ENCODE measurements around the gene TTC17.
"Not testable (repeated sequence)": the region's sequence is repeated elsewhere in the genome, so short reads cannot be mapped to it uniquely, and the experiment has no call there.

Gene TTC17

GRCh38 chr11:43401811-43402210 is 43.1 kb downstream of the TTC17 start:
- not testable (repeated sequence) for H3K27ac Mint-ChIP-seq, H3K4me3 Mint-ChIP-seq, H3K9me3 Mint-ChIP-seq, H3K27me3 Mint-ChIP-seq
- peaks cover 50% of the 10 kb centered on the region for H3K4me1 Mint-ChIP-seq (ENCODE audit: low read depth)
- H3K36me3 Mint-ChIP-seq (ENCODE audit: low read depth) = peaks cover 82% of the 10 kb centered on the region

GRCh38 chr11:43403357-43404231 is 44.9 kb downstream of the TTC17 start:
- Mint-ChIP-seq H3K4me1 (ENCODE audit: low read depth) (peaks cover 33% of the 10 kb centered on the region), H3K36me3 (ENCODE audit: low read depth) (peaks cover 79% of the 10 kb centered on the region), H3K27me3 (no peaks in the 10 kb centered on the region), H3K4me3 (no peak overlapping the region), H3K9me3 (no peaks in the 10 kb centered on the region), H3K27ac (peak overlapping the region; percentile 55)

- H3K36me3 Mint-ChIP-seq (ENCODE audit: low read depth) = peaks cover 79% of the 10 kb centered on the region
- H3K4me1 Mint-ChIP-seq (ENCODE audit: low read depth) = peaks cover 27% of the 10 kb centered on the region
- H3K9me3 Mint-ChIP-seq = no peaks in the 10 kb centered on the region
- H3K4me3 Mint-ChIP-seq = no peak overlapping the region
- H3K27me3 Mint-ChIP-seq = no peaks in the 10 kb centered on the region
- no peak overlapping the region for H3K27ac Mint-ChIP-seq
Measured at GRCh38 chr11:43404406-43404805, 45.7 kb downstream of the TTC17 start.

DNA sequence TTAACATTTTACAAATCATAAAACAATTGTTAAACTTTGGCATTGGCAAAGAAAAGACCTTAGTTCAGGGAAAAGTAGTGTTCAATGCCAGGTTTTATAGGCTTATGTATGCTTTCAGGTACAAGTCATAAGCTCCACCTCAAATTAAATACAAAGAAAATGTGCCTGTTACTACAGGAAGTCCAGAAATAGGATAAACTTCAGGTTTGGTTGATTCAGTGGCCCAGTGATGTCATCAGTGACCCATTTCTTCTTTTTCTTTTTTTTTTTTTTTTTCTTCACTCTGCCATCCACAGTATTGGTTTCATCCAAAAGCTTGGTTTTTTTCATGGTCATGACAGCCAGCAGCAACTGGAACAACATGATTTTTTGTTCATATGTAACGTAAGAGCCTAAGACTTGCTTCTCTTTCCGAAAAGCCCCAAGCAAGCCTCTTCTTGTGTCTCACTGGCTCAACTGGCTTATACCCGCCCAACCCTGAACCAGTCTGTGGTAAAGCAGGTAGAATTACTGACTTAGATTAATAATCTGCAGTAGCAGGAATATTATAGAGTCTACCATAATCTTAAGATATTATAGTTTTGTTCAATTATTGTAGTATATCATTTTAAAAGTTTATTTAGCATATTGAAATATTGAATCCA is 46.2 kb downstream of the TTC17 start:
- H3K9me3 Mint-ChIP-seq = no peaks in the 10 kb centered on the region
- H3K36me3 Mint-ChIP-seq (ENCODE audit: low read depth) = peaks cover 77% of the 10 kb centered on the region
- H3K27me3 Mint-ChIP-seq = no peaks in the 10 kb centered on the region
- H3K4me3 Mint-ChIP-seq = no peak overlapping the region
- H3K4me1 Mint-ChIP-seq (ENCODE audit: low read depth) = peaks cover 22% of the 10 kb centered on the region
- no peak overlapping the region for H3K27ac Mint-ChIP-seq

GRCh38 chr11:43408277-43408676 is 49.6 kb downstream of the TTC17 start:
- H3K4me1 Mint-ChIP-seq (ENCODE audit: low read depth) = peaks cover 13% of the 10 kb centered on the region
- H3K36me3 Mint-ChIP-seq (ENCODE audit: low read depth) = peaks cover 71% of the 10 kb centered on the region
- no peak overlapping the region for H3K4me3 Mint-ChIP-seq
- H3K27ac Mint-ChIP-seq = no peak overlapping the region
- no peaks in the 10 kb centered on the region for H3K27me3 Mint-ChIP-seq
- no peaks in the 10 kb centered on the region for H3K9me3 Mint-ChIP-seq

DNA sequence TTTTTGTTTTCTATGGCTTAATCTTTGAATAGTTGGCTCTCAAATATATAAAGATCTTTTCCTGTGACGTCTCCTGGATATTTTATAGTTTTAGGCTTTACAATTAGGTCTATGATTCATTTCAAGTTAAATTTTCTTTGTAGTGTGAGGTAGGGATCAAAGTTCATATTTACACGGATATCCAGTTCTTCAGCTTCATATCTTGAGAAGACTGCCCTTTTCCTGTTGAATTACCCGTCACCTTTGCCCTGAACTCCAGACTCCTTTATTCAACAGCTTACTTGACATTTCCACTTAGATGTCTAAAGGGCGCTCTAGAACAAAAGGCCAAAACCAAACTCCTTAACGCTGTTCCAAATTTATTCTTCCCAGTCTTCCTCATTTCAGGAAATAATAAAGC is 51.7 kb downstream of the TTC17 start:
- no peaks in the 10 kb centered on the region for H3K27me3 Mint-ChIP-seq
- H3K36me3 Mint-ChIP-seq (ENCODE audit: low read depth) = peaks cover 71% of the 10 kb centered on the region
- H3K4me1 Mint-ChIP-seq (ENCODE audit: low read depth) = peaks cover 6% of the 10 kb centered on the region
- H3K27ac Mint-ChIP-seq = no peak overlapping the region
- no peak overlapping the region for H3K4me3 Mint-ChIP-seq
- H3K9me3 Mint-ChIP-seq = no peaks in the 10 kb centered on the region

- Mint-ChIP-seq H3K4me3 (no peak overlapping the region), H3K9me3 (no peaks in the 10 kb centered on the region), H3K27ac (no peak overlapping the region), H3K36me3 (ENCODE audit: low read depth) (peaks cover 39% of the 10 kb centered on the region), H3K4me1 (ENCODE audit: low read depth) (peaks cover 6% of the 10 kb centered on the region), H3K27me3 (no peaks in the 10 kb centered on the region)
Measured at GRCh38 chr11:43418197-43418596, 59.5 kb downstream of the TTC17 start.

- H3K4me1 Mint-ChIP-seq (ENCODE audit: low read depth) = no peaks in the 10 kb centered on the region
- no peaks in the 10 kb centered on the region for H3K27me3 Mint-ChIP-seq
- H3K27ac Mint-ChIP-seq = no peak overlapping the region
- no peaks in the 10 kb centered on the region for H3K9me3 Mint-ChIP-seq
- no peak overlapping the region for H3K4me3 Mint-ChIP-seq
- H3K36me3 Mint-ChIP-seq (ENCODE audit: low read depth) = peaks cover 32% of the 10 kb centered on the region
Measured at GRCh38 chr11:43419460-43419859, 60.7 kb downstream of the TTC17 start.

GRCh38 chr11:43427971-43428370 is 69.3 kb downstream of the TTC17 start:
- no peak overlapping the region for H3K4me3 Mint-ChIP-seq
- H3K27me3 Mint-ChIP-seq = no peaks in the 10 kb centered on the region
- H3K36me3 Mint-ChIP-seq (ENCODE audit: low read depth) = peaks cover 40% of the 10 kb centered on the region
- H3K27ac Mint-ChIP-seq = no peak overlapping the region
- peaks cover 5% of the 10 kb centered on the region for H3K4me1 Mint-ChIP-seq (ENCODE audit: low read depth)
- H3K9me3 Mint-ChIP-seq = no peaks in the 10 kb centered on the region

DNA sequence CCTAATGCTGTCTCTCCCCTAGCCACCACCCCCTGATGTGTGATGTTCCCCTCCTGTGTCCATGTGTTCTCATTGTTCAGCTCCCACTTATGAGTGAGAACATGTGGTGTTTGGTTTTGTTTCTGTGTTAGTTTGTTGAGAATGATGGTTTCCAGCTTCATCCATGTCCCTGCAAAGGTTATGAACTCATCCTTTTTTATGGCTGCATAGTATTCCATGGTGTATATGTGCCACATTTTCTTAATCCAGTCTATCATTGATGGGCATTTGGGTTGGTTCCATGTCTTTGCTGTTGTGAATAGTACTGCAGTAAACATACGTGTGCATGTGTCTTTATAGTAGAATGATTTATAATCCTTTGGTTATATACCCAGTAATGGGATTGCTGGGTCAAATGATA is 72.2 kb downstream of the TTC17 start:
- not testable (repeated sequence) for H3K27ac Mint-ChIP-seq; H3K9me3 Mint-ChIP-seq; H3K27me3 Mint-ChIP-seq; H3K4me3 Mint-ChIP-seq; H3K4me1 Mint-ChIP-seq (ENCODE audit: low read depth)
- peaks cover 49% of the 10 kb centered on the region for H3K36me3 Mint-ChIP-seq (ENCODE audit: low read depth)

- H3K4me3 Mint-ChIP-seq = no peak overlapping the region
- no peak overlapping the region for H3K27ac Mint-ChIP-seq
- no peaks in the 10 kb centered on the region for H3K27me3 Mint-ChIP-seq
- H3K36me3 Mint-ChIP-seq (ENCODE audit: low read depth) = peaks cover 63% of the 10 kb centered on the region
- no peaks in the 10 kb centered on the region for H3K9me3 Mint-ChIP-seq
- no peaks in the 10 kb centered on the region for H3K4me1 Mint-ChIP-seq (ENCODE audit: low read depth)
Measured at GRCh38 chr11:43434893-43435292, 76.2 kb downstream of the TTC17 start.

DNA sequence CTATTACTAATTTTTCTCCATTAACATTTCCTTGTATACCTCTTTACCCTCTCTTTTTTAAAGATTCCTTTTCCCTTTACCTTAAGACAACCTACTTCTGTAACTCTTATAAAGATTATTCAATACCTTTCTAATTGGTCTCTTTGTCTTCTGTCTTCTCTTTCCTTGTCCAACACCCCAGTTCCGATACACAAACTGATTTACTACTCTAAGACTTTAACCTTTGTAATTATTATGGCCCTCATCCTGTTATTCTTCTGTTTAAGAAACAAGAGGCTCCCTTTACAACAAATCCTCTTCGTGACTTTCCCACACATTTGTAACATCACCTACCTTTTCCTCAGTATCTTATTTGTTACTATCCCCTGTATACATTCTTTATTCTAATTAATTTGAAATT is 81.8 kb downstream of the TTC17 start:
- H3K27ac Mint-ChIP-seq = no peak overlapping the region
- H3K36me3 Mint-ChIP-seq (ENCODE audit: low read depth) = peaks cover 75% of the 10 kb centered on the region
- no peak overlapping the region for H3K4me3 Mint-ChIP-seq

GRCh38 chr11:43443811-43444210 is 85.1 kb downstream of the TTC17 start:
- H3K4me3 Mint-ChIP-seq = no peak overlapping the region
- peaks cover 12% of the 10 kb centered on the region for H3K4me1 Mint-ChIP-seq (ENCODE audit: low read depth)
- no peaks in the 10 kb centered on the region for H3K27me3 Mint-ChIP-seq
- no peak overlapping the region for H3K27ac Mint-ChIP-seq
- peaks cover 82% of the 10 kb centered on the region for H3K36me3 Mint-ChIP-seq (ENCODE audit: low read depth)
- no peaks in the 10 kb centered on the region for H3K9me3 Mint-ChIP-seq

More for the DNA sequence above, 81.8 kb downstream of the TTC17 start:
- Mint-ChIP-seq H3K9me3 (no peaks in the 10 kb centered on the region), H3K4me1 (ENCODE audit: low read depth) (no peaks in the 10 kb centered on the region), H3K27me3 (no peaks in the 10 kb centered on the region)

DNA sequence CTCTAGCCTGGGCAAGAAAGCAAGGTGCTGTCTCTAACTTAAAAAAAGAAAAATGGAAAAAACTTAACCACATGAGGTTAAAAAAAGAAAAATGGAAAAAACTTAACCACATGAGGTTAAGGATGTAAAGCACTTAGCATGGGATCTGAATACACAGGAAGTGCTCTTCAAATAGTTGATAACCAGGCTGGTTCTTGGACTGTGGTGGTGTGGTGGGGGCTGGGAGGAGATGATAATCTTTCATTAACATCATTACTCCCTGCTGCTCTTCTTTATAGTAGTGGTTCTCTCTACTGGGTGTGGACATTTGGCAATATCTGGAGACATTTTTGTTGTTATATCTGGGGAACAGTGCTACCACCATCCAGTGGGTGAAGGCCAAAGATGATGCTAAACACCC is 88.4 kb downstream of the TTC17 start:
- Mint-ChIP-seq H3K36me3 (ENCODE audit: low read depth) (peaks cover 87% of the 10 kb centered on the region), H3K4me1 (ENCODE audit: low read depth) (peaks cover 12% of the 10 kb centered on the region), H3K27ac (peak overlapping the region; percentile 90), H3K9me3 (no peaks in the 10 kb centered on the region), H3K27me3 (no peaks in the 10 kb centered on the region), H3K4me3 (peak overlapping the region; percentile 47)

- Mint-ChIP-seq H3K4me1 (ENCODE audit: low read depth) (no peaks in the 10 kb centered on the region), H3K4me3 (no peak overlapping the region), H3K9me3 (peaks cover 20% of the 10 kb centered on the region), H3K27me3 (no peaks in the 10 kb centered on the region), H3K27ac (no peak overlapping the region), H3K36me3 (ENCODE audit: low read depth) (peaks cover 88% of the 10 kb centered on the region)
Measured at GRCh38 chr11:43458486-43458885, 99.8 kb downstream of the TTC17 start.
